ENCODE data around the gene NFKBIB. TPM values are rescaled to one million over a fixed set of nuclear protein-coding genes. Genes with fewer than 3 reads are reported as not detected.

Gene NFKBIB
- total RNA-seq, 1 donor from 2014 or later = 15.3 TPM

DNA sequence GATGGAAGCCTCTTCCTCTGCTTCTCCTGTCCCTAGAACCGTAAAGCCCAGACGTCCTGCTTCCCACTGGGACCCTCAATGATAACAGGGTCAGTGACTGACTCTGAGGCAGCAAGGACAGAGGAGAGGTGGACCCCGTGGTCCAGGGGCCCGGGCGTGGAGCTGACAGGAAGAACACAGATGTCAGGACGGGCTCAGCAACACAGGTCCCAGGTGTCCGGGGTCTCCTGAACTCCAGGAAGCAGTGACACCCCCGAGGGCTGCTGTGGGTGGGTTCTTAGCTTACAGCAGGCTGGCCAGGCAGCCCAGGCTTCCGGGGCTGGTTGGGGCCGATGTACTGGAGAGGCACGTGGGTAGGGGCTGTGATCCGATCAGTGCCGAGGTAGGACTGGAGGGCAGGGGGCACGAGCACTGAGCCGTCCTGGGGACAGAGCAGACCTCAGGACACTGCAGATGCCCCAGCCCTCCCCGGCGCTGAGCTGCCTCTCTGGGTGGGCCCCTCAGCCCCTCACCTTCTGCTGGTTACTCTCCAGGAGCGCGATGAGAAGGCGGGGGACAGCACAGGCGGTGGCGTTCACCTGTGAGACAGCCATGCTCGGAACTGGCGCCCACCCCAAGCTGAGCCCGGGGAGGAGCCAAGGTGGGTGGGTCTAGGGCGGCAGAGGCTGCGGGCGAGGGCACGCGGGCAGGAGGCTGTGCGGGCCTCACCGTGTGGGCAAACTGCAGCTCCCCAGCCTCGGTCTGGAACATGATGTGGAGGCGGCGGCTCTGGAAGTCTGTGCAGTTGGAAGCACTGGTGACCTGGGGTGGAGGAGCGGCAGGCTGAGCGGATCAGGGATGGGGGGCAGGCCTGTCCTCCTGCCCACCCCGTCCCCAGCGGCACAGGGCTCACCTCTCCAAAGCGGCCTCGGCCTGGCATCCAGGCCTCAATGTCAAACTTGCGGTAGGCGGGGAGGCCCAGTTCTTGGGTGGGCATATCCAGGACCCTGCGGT, 15.9 kb downstream of the NFKBIB start:
- Mint-ChIP-seq H3K4me3 (ENCODE audit: unreplicated experiment) (no peak overlapping the region), H3K4me1 (ENCODE audit: low read depth) (no peaks in the 10 kb centered on the region), H3K27ac (ENCODE audit: unreplicated experiment) (no peak overlapping the region), H3K27me3 (ENCODE audit: low read depth) (no peaks in the 10 kb centered on the region), H3K36me3 (ENCODE audit: low read depth) (no peaks in the 10 kb centered on the region), H3K9me3 (ENCODE audit: low read depth) (no peaks in the 10 kb centered on the region)
- peak; percentile 80 for DNase-seq (ENCODE audit: low spot score)
- TF ChIP-seq, protein P1, sequence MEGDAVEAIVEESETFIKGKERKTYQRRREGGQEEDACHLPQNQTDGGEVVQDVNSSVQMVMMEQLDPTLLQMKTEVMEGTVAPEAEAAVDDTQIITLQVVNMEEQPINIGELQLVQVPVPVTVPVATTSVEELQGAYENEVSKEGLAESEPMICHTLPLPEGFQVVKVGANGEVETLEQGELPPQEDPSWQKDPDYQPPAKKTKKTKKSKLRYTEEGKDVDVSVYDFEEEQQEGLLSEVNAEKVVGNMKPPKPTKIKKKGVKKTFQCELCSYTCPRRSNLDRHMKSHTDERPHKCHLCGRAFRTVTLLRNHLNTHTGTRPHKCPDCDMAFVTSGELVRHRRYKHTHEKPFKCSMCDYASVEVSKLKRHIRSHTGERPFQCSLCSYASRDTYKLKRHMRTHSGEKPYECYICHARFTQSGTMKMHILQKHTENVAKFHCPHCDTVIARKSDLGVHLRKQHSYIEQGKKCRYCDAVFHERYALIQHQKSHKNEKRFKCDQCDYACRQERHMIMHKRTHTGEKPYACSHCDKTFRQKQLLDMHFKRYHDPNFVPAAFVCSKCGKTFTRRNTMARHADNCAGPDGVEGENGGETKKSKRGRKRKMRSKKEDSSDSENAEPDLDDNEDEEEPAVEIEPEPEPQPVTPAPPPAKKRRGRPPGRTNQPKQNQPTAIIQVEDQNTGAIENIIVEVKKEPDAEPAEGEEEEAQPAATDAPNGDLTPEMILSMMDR (IDR thresholded peaks at IDR 0.05) = no peak

DNA sequence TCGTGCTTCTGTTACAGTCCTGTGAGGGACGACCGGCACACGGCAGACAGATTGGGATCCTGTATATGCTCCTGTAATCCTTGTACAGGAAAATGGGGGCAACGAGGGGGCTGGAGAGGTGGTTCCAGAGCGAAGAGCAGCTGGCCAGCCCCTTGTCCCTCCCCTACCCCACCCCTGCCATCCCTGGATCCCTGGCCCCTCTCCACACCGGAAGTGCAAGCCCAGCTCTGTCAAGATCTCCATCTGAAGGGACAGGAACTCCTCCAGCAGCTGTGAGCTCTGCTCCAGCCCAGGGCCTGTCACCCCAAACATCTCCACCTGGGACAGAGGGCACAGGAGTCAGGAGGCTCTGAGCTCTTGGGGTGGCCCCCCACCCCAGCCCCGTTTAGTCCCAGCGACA, 17.7 kb downstream of the NFKBIB start:
- no peak overlapping the region for H3K4me3 Mint-ChIP-seq (ENCODE audit: unreplicated experiment)
- no peaks in the 10 kb centered on the region for H3K4me1 Mint-ChIP-seq (ENCODE audit: low read depth)
- H3K27ac Mint-ChIP-seq (ENCODE audit: unreplicated experiment) = no peak overlapping the region
- no peaks in the 10 kb centered on the region for H3K9me3 Mint-ChIP-seq (ENCODE audit: low read depth)
- peak; percentile 72 for DNase-seq (ENCODE audit: low spot score)
- no peaks in the 10 kb centered on the region for H3K27me3 Mint-ChIP-seq (ENCODE audit: low read depth)
- peaks cover 10% of the 10 kb centered on the region for H3K36me3 Mint-ChIP-seq (ENCODE audit: low read depth)
- TF ChIP-seq, protein P1 (IDR thresholded peaks at IDR 0.05) = no peak

DNA sequence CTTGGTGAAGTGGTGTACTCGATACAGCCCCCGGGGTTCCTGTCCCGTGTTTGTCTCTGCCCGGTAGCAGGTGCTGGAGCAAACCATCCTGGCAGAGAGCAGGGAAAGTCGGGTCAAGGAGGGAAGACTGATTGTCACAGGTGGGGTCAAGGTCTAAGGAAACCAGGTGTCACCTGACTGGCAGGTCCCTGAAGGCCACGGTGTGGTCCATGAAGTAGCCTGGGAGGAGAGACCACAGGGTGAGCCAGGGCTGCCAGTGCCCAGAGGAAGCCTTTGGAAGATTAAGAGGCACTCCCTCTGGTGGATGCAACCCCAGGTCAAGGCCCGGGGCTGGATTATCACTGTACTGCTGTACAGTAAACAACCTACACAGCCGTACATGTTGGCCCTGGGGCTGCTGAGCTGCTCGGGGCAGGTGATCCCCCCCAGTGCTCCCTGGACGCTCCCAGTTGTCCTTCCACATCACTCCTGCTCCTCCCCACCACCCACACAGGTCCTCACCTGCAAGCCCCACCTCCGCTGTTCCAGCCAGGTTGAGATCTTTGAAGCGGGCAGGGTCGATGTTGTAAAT, 18.2 kb downstream of the NFKBIB start:
- Mint-ChIP-seq H3K4me1 (ENCODE audit: low read depth) (no peaks in the 10 kb centered on the region), H3K27me3 (ENCODE audit: low read depth) (no peaks in the 10 kb centered on the region), H3K36me3 (ENCODE audit: low read depth) (peaks cover 11% of the 10 kb centered on the region), H3K27ac (ENCODE audit: unreplicated experiment) (no peak overlapping the region), H3K9me3 (ENCODE audit: low read depth) (no peaks in the 10 kb centered on the region), H3K4me3 (ENCODE audit: unreplicated experiment) (no peak overlapping the region)
- TF ChIP-seq, protein P1 (IDR thresholded peaks at IDR 0.05) = peak; percentile 35
- DNase-seq (ENCODE audit: low spot score) = peak; percentile 76

DNA sequence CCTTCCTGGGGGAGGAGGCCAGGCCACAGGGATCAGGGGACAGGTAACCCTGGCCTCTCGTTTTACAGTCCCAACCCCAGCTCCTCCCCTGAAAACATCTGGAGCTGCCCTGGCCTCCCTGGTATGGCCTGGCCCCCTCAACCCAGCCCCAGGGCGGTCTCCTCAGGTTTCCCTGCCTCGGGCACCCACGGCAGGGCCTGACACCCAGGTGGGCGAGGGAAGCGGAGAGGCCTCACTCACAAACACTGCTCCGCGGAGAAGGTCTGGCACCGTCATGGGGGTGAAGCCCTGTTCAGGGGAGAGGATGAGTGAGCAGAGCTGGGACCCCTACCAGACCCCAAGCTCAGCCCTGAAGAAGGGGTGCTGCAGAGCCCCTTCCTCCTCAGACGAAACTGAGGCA, 18.8 kb downstream of the NFKBIB start:
- no peak overlapping the region for H3K4me3 Mint-ChIP-seq (ENCODE audit: unreplicated experiment)
- DNase-seq (ENCODE audit: low spot score) = peak; percentile 89
- no peaks in the 10 kb centered on the region for H3K4me1 Mint-ChIP-seq (ENCODE audit: low read depth)
- H3K36me3 Mint-ChIP-seq (ENCODE audit: low read depth) = peaks cover 11% of the 10 kb centered on the region
- H3K27ac Mint-ChIP-seq (ENCODE audit: unreplicated experiment) = no peak overlapping the region
- no peaks in the 10 kb centered on the region for H3K27me3 Mint-ChIP-seq (ENCODE audit: low read depth)
- no peaks in the 10 kb centered on the region for H3K9me3 Mint-ChIP-seq (ENCODE audit: low read depth)
- TF ChIP-seq, protein P1 (IDR thresholded peaks at IDR 0.05) = no peak

DNA sequence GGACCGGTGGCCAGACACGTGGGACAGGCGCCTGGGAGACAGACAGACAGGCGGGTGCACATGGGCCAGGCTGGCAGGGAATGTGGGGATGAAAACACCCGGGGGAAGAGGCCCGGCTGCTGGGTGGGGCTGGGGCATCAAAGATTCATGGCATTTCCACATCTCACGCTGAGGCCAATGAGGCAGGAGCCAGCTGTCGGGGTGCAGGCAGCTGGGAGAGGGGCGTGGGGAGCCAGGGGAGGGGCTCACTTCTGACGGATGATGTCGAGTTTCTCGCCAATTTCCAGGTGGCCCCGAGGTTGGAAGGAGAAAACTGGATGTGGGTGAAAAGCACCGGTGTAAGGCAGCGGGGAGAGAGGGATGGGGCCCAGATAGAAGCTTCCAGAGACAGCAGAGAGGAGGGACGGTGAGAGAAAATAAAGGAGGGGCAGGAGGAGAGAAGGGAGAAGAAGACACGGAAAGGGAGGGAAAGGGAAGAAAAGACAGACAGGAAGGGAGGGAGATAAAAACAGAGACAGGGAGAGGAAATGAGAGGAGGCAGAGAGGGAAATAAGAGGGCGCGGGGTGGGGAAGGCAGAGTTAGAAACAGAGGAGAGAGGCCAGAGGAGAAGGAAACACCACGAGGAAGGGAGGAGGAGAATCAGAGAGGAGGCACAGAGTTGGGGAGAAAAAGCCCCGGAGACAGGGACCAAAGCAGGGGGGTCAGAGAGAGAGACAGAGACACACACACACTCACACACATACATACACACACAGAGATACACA, 20.2 kb downstream of the NFKBIB start:
- Mint-ChIP-seq H3K4me1 (ENCODE audit: low read depth) (no peaks in the 10 kb centered on the region), H3K36me3 (ENCODE audit: low read depth) (peaks cover 15% of the 10 kb centered on the region), H3K9me3 (ENCODE audit: low read depth) (no peaks in the 10 kb centered on the region), H3K27ac (ENCODE audit: unreplicated experiment) (no peak overlapping the region), H3K27me3 (ENCODE audit: low read depth) (no peaks in the 10 kb centered on the region), H3K4me3 (ENCODE audit: unreplicated experiment) (no peak overlapping the region)
- TF ChIP-seq, protein P1 (IDR thresholded peaks at IDR 0.05) = no peak
- peak; percentile 83 for DNase-seq (ENCODE audit: low spot score)

Measured in chondrocyte (in vitro differentiated cells).